H1 (cell line): ENCODE data around the gene DAAM1. TPM values are rescaled to one million over a fixed set of nuclear protein-coding genes. Genes with fewer than 3 reads are reported as not detected.

Source experiments
- CTCF ChIA-PET: fragments of 300-600 bp; sonication (Branson Sonifier 250); formaldehyde crosslinking; loops from one replicate; lab custom pipeline; 2021; ENCODE audit not compliant: partially characterized antibody; lab: Charles Lee
- POLR2A ChIA-PET: fragments of 300-600 bp; sonication (Branson Sonifier 250); formaldehyde crosslinking; loops from one replicate; lab custom pipeline; 2021; ENCODE audit warnings: inconsistent platforms; ENCODE audit not compliant: partially characterized antibody; lab: Charles Lee
- DNase-seq, 2 experiments: peaks; one replicate each; pipeline versions ENCODE4 v3.0.0 to v3.0.0-alpha.2; 2010 to 2022; ENCODE audit warnings: low spot score in 2 of 2, low read depth in 1 of 2, mixed read lengths in 1 of 2
- FAIRE-seq: peaks from 2 replicates; lab custom pipeline; 2011; peaks lifted over from hg19 to GRCh38; lab: Jason Lieb, UNC
- H2AFZ ChIP-seq: 2 replicates; pipeline ENCODE4 v1.8.1; 2012; ENCODE audit warnings: low read length, inconsistent platforms
- H2AK5ac ChIP-seq: 2 replicates; pipeline ENCODE4 v1.6.1; 2013; ENCODE audit warnings: low read depth, low read length
- H2BK120ac ChIP-seq: replicated peaks from 2 replicates; pipeline ENCODE3; 2013; ENCODE audit warnings: low read depth, low read length, inconsistent platforms
- H2BK12ac ChIP-seq: 2 replicates; pipeline ENCODE4 v1.6.1; 2013; ENCODE audit warnings: low read depth, low read length
- H2BK15ac ChIP-seq: 2 replicates; pipeline ENCODE4 v1.6.1; 2013; ENCODE audit warnings: low read length
- H2BK20ac ChIP-seq: 2 replicates; pipeline ENCODE4 v1.6.1; 2013; ENCODE audit warnings: low read length
- H2BK5ac ChIP-seq: 2 replicates; pipeline ENCODE4 v1.6.1; 2013; ENCODE audit warnings: low read depth, low read length
- H3K14ac ChIP-seq: 2 replicates; pipeline ENCODE4 v1.6.1; 2013; ENCODE audit warnings: inconsistent platforms; ENCODE audit not compliant: insufficient read length
- H3K18ac ChIP-seq: 2 replicates; pipeline ENCODE4 v1.6.1; 2013; ENCODE audit warnings: low read length; ENCODE audit errors: extremely low read depth
- H3K23ac ChIP-seq: 2 replicates; pipeline ENCODE4 v1.6.1; 2013; ENCODE audit warnings: inconsistent platforms; ENCODE audit not compliant: insufficient read length
- H3K23me2 ChIP-seq: 2 replicates; pipeline ENCODE4 v1.6.1; 2013; ENCODE audit warnings: low read depth, low read length
- H3K27ac ChIP-seq: 2 replicates; pipeline ENCODE4 v1.6.1; 2011; ENCODE audit warnings: low read depth, low read length, inconsistent platforms
- H3K27me3 ChIP-seq, 4 experiments: replicated peaks in 1 of 4; 1 replicate in 1 of 4; 2 replicates in 3 of 4; pipeline versions ENCODE4 v1.6.1 to v1.8.1; 2011 to 2013; ENCODE audit warnings: low read length in 3 of 4, mild to moderate bottlenecking in 3 of 4, inconsistent platforms in 2 of 4, mixed read lengths in 2 of 4, moderate library complexity in 1 of 4; ENCODE audit not compliant: control insufficient read depth in 3 of 4, insufficient read depth in 3 of 4; ENCODE audit errors: extremely low read depth in 1 of 4
- H3K36me3 ChIP-seq, 4 experiments: 2 replicates each; pipeline versions ENCODE4 v1.6.1 to v1.8.1; 2011 to 2013; ENCODE audit warnings: mild to moderate bottlenecking in 4 of 4, low read length in 3 of 4, moderate library complexity in 2 of 4, control low read depth in 1 of 4, inconsistent platforms in 1 of 4; ENCODE audit not compliant: insufficient read depth in 4 of 4, control insufficient read depth in 2 of 4
- H3K4ac ChIP-seq: replicated peaks from 2 replicates; pipeline ENCODE3; 2013; ENCODE audit warnings: low read length, low read depth, mixed read lengths, inconsistent platforms; ENCODE audit not compliant: insufficient read length
- H3K4me1 ChIP-seq, 4 experiments: replicated peaks in 1 of 4; 1 replicate in 1 of 4; 2 replicates in 3 of 4; pipeline versions ENCODE4 v1.6.1 to v1.8.1; 2011 to 2013; ENCODE audit warnings: low read length in 3 of 4, inconsistent platforms in 2 of 4, mixed read lengths in 1 of 4; ENCODE audit not compliant: insufficient read depth in 4 of 4, control insufficient read depth in 3 of 4
- H3K4me2 ChIP-seq, 2 experiments: 2 replicates each; pipeline versions ENCODE4 v1.6.1 to v1.8.1; 2011 to 2013; ENCODE audit warnings: low read depth in 2 of 2, low read length in 2 of 2, control low read depth in 1 of 2, inconsistent platforms in 1 of 2, mild to moderate bottlenecking in 1 of 2; ENCODE audit not compliant: insufficient read depth in 1 of 2
- H3K4me3 ChIP-seq, 4 experiments: fragments of 200-600, 300-600 bp in 1 of 4; sonication (generic), shearing (Covaris generic), sonication (Bioruptor Twin) in 1 of 4; 2 replicates each; pipeline versions ENCODE4 v1.5.1 to v1.8.1; 2011 to 2016; ENCODE audit warnings: low read length in 4 of 4, low read depth in 3 of 4, control low read depth in 2 of 4, inconsistent platforms in 2 of 4, mild to moderate bottlenecking in 2 of 4, mixed read lengths in 1 of 4, moderate library complexity in 1 of 4; ENCODE audit not compliant: insufficient read depth in 2 of 4; ENCODE audit errors: extremely low read depth in 1 of 4
- H3K56ac ChIP-seq: replicated peaks from 2 replicates; pipeline ENCODE3; 2013; ENCODE audit warnings: low read depth, mild to moderate bottlenecking, mixed read lengths, low read length, inconsistent platforms; ENCODE audit not compliant: insufficient read length
- H3K79me1 ChIP-seq: 2 replicates; pipeline ENCODE4 v1.6.1; 2013; ENCODE audit warnings: low read depth, low read length, control low read depth
- H3K79me2 ChIP-seq, 2 experiments: 2 replicates each; pipeline versions ENCODE4 v1.6.1 to v1.8.1; 2012 to 2013; ENCODE audit warnings: low read length in 2 of 2, mild to moderate bottlenecking in 2 of 2, inconsistent platforms in 1 of 2; ENCODE audit not compliant: insufficient read depth in 2 of 2, control insufficient read depth in 1 of 2
- H3K9ac ChIP-seq, 4 experiments: replicated peaks in 1 of 4; 1 replicate in 1 of 4; 2 replicates in 3 of 4; pipeline versions ENCODE4 v1.6.1 to v1.8.1; 2011 to 2013; ENCODE audit warnings: low read depth in 3 of 4, low read length in 3 of 4, control low read depth in 2 of 4, mild to moderate bottlenecking in 2 of 4, moderate library complexity in 2 of 4, inconsistent platforms in 1 of 4; ENCODE audit errors: extremely low read depth in 1 of 4
- H3K9me3 ChIP-seq, 2 experiments: 2 replicates each; pipeline versions ENCODE4 v1.6.1 to v1.8.1; 2012 to 2013; ENCODE audit warnings: mild to moderate bottlenecking in 2 of 2, moderate library complexity in 2 of 2, control low read depth in 1 of 2, inconsistent platforms in 1 of 2, low read depth in 1 of 2, low read length in 1 of 2, mixed read lengths in 1 of 2; ENCODE audit not compliant: insufficient read depth in 2 of 2
- H4K20me1 ChIP-seq, 2 experiments: replicated peaks in 1 of 2; 2 replicates each; pipeline versions ENCODE3 to v1.8.1; 2011 to 2013; ENCODE audit warnings: inconsistent platforms in 2 of 2, low read length in 2 of 2, mild to moderate bottlenecking in 1 of 2; ENCODE audit not compliant: insufficient read depth in 2 of 2, control insufficient read depth in 1 of 2
- H4K5ac ChIP-seq: 2 replicates; pipeline ENCODE4 v1.6.1; 2013; ENCODE audit warnings: low read length, low read depth, mixed read lengths, inconsistent platforms; ENCODE audit not compliant: insufficient read length
- H4K8ac ChIP-seq: 2 replicates; pipeline ENCODE4 v1.8.0; 2013; ENCODE audit warnings: mild to moderate bottlenecking, moderate library complexity, low read length, inconsistent platforms; ENCODE audit not compliant: insufficient read depth; ENCODE audit errors: extremely low read depth
- H4K91ac ChIP-seq: replicated peaks from 2 replicates; pipeline ENCODE3; 2013; ENCODE audit warnings: low read length, mixed read lengths, inconsistent platforms; ENCODE audit not compliant: insufficient read length
- CHD1 ChIP-seq: IDR thresholded peaks from 2 replicates; pipeline ENCODE4 v1.6.1; 2012; ENCODE audit warnings: low read depth, low read length, improper control_type of control experiment
- JUND ChIP-seq: IDR thresholded peaks from 2 replicates; pipeline ENCODE4 v1.6.1; 2011; ENCODE audit warnings: mild to moderate bottlenecking, improper control_type of control experiment, low read length
- NANOG ChIP-seq: IDR thresholded peaks from 2 replicates; pipeline ENCODE4 v1.6.1; 2011; ENCODE audit warnings: low read length, low read depth, mild to moderate bottlenecking, inconsistent platforms; ENCODE audit not compliant: insufficient read depth, poor library complexity, severe bottlenecking
- NRF1 ChIP-seq: IDR thresholded peaks from 2 replicates; pipeline ENCODE4 v1.6.1; 2011; ENCODE audit warnings: mild to moderate bottlenecking, low read depth, low read length, improper control_type of control experiment
- ZNF274 ChIP-seq: IDR thresholded peaks from 2 replicates; pipeline ENCODE4 v1.7.0; 2012; ENCODE audit warnings: low read length, borderline replicate concordance; ENCODE audit errors: extremely low read depth
- WGBS, 2 experiments: shearing (Covaris generic) in 1 of 2; methylation state at CpG; one replicate each; pipeline versions ENCODE4 v1.1.6 to v1.1.7; 2013 to 2015; ENCODE audit warnings: low lambda C conversion rate in 2 of 2, mixed read lengths in 2 of 2, inconsistent platforms in 1 of 2, low coverage in 1 of 2, missing lambda C conversion rate in 1 of 2; ENCODE audit not compliant: insufficient replicate concordance in 2 of 2, insufficient coverage in 1 of 2, insufficient read length in 1 of 2; ENCODE audit errors: extremely low coverage in 1 of 2, missing lambda C conversion rate in 1 of 2; 5-methylcytosine and 5-hydroxymethylcytosine counted together
- polyA plus RNA-seq, 7 experiments: library from polyadenylated mRNA; depleted of rRNA in 3 of 7; stranded (reverse) in 5 of 7; unstranded in 2 of 7; fragments of >200 nt in 5 of 7; fragments of 200-250 nt in 2 of 7; gene quantifications; 1 replicate in 5 of 7; 2 replicates in 1 of 7; 4 replicates in 1 of 7; pipeline versions ENCODE4 v1.2.1 to v1.2.3, GENCODE V29; 2011 to 2013; ENCODE audit warnings: missing spikeins in 2 of 7, mixed read lengths in 2 of 7
- total RNA-seq: library from RNA; stranded (reverse); fragmentation: NEBNext Ultra II Directional; extraction: Animal tissue kit (Norgen Biotek cat#: 25700); gene quantifications from 2 replicates; pipeline ENCODE4 v1.2.1, GENCODE V29; 2021

Gene DAAM1
- total and polyA plus RNA-seq, 2 of the 8 experiments (the other 6 are each of a cell fraction or from before 2014, with no cell fraction given), result 5.0 to 44.9 TPM

DNA sequence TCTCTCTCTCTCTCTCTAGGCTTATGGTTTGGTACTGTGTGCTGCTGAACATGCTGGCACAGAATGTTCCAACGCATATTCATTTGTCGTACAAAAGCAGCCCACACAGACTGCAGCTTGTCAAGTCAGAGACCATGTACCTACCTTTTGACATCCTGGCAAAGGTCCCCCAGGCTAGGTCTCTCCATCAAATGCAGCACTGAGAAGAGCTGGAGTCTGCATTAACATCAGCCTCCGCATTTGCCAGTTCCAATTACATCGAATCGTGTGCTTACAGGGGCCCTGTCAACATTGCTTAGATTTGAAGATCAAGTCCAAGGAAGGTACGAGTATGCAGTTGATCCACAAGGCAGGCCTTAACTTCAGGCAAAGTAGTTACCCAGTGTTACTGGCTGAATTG lies 228.8 kb downstream of the DAAM1 start:
- H3K79me1 ChIP-seq, result no peaks in the 10 kb centered on the region
- no peak for FAIRE-seq
- H3K4me3 ChIP-seq, result no peak overlapping the region
- no peaks in the 10 kb centered on the region for H3K9me3 ChIP-seq
- H3K9ac ChIP-seq, result no peak overlapping the region
- no peak overlapping the region for H3K18ac ChIP-seq
- no peak overlapping the region for H3K56ac ChIP-seq
- no peak overlapping the region for H3K4ac ChIP-seq
- H4K8ac ChIP-seq, result no peak overlapping the region
- no peaks in the 10 kb centered on the region for H3K4me1 ChIP-seq
- no peak overlapping the region for H3K27ac ChIP-seq
- POLR2A ChIA-PET, result interaction anchor here (0.7 kb wide), 1 partner anchor 9 kb away, joined by 3 read pairs; no protein-coding TSS in a partner anchor
- WGBS, 2 experiments, result 78% methylated on average over 6 of the region's 6 CpGs; no CpG with 5 or more reads in 1 of the 2 experiments
- no peak overlapping the region for H4K91ac ChIP-seq
- no peak overlapping the region for H4K5ac ChIP-seq
- H2BK15ac ChIP-seq, result no peak overlapping the region
- no peak overlapping the region for H3K14ac ChIP-seq
- no peak overlapping the region for H2AK5ac ChIP-seq
- no peak for DNase-seq
- H2BK5ac ChIP-seq, result no peak overlapping the region
- H3K79me2 ChIP-seq, result no peaks in the 10 kb centered on the region
- no peak overlapping the region for H2BK20ac ChIP-seq
- H4K20me1 ChIP-seq, result no peaks in the 10 kb centered on the region
- no peak overlapping the region for H2BK12ac ChIP-seq
- CTCF ChIA-PET, result interaction anchor here (0.6 to 1.0 kb wide), 2 partner anchors 34 to 90 kb away, joined by 3 to 4 read pairs; no protein-coding TSS in a partner anchor
- H3K4me2 ChIP-seq, result no peak overlapping the region
- H2AFZ ChIP-seq, result no peak overlapping the region
- H3K23ac ChIP-seq, result no peak overlapping the region
- H3K23me2 ChIP-seq, result no peaks in the 10 kb centered on the region; the same call in 1 of the 2 replicates
- no peak overlapping the region for H2BK120ac ChIP-seq
- no peaks in the 10 kb centered on the region for H3K27me3 ChIP-seq
- no peaks in the 10 kb centered on the region for H3K36me3 ChIP-seq
- TF ChIP-seq ZNF274 (no peak), CHD1 (no peak), NRF1 (no peak), NANOG (no peak), JUND (no peak)
